HG02763 (cell line): ENCODE data around the gene SERPINB10.
"Not testable (repeated sequence)": the region's sequence is repeated elsewhere in the genome, so short reads cannot be mapped to it uniquely, and the experiment has no call there.

Experiments used
- ATAC-seq: cut with Tn5 transposase; IDR thresholded peaks from one replicate; pipeline ENCODE4 v1.9.1; 2021; ENCODE audit warnings: mild to moderate bottlenecking, moderate library complexity; ENCODE audit not compliant: unreplicated experiment

SERPINB10 gene

DNA sequence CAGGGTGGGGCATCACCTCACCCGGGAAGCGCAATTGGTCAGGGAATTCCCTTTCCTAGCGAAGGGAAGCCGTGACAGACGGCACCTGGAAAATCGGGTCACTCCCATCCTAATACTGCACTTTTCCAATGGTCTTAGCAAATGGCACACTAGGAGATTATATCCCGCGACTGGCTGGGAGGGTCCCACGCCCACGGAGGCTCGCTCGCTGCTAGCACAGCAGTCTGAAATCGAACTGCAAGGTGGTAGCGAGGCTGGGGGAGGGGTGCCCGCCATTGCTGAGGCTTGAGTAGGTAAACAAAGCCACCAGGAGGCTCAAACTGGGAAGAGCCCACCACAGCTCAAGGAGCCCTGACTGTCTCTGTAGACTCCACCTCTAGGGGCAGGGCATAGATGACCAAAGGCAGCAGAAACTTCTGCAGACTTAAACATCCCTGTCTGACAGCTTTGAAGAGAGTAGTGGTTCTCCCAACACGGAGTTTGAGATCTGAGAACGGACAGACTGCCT is 32.8 kb downstream of the SERPINB10 start:
- ATAC-seq, result not testable (repeated sequence)

- ATAC-seq, result no peak
These were observed 39.5 kb downstream of the SERPINB10 start for GRCh38 chr18:63947051-63947790.

GRCh38 chr18:63949068-63949737 is 41.4 kb downstream of the SERPINB10 start, which contains the start of gene HMSD:
HMSD (plus strand) TSS chr18:63949301; CDS start chr18:63953456, 4,155 bp downstream.
- ATAC-seq, result peak; percentile 92

DNA sequence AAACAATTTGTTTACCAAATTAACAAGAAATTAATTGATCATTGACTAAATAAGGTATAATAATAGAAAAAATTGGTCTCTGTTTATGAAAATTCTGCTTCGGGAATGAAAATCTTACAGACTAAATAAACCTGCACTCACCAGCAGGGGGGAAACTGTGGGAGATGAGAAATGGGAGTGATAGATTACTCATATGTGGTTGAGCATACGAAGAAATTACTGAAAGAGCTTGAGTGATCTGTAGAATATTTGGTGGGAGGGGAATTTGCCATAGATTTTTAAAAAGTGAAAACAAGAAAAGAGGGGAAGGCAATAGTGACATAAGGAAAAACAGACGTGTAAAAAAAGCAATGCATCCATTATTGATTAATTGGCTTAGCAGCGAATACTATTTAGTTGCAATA is 43.5 kb downstream of the SERPINB10 start:
- ATAC-seq, result peak; percentile 40

- no peak for ATAC-seq
These were observed 46.1 kb downstream of the SERPINB10 start for GRCh38 chr18:63953811-63954210.

- ATAC-seq, result no peak
These were observed 49.0 kb downstream of the SERPINB10 start for GRCh38 chr18:63956755-63957154.

- ATAC-seq, result no peak
These were observed 53.1 kb downstream of the SERPINB10 start for GRCh38 chr18:63960891-63961290.

DNA sequence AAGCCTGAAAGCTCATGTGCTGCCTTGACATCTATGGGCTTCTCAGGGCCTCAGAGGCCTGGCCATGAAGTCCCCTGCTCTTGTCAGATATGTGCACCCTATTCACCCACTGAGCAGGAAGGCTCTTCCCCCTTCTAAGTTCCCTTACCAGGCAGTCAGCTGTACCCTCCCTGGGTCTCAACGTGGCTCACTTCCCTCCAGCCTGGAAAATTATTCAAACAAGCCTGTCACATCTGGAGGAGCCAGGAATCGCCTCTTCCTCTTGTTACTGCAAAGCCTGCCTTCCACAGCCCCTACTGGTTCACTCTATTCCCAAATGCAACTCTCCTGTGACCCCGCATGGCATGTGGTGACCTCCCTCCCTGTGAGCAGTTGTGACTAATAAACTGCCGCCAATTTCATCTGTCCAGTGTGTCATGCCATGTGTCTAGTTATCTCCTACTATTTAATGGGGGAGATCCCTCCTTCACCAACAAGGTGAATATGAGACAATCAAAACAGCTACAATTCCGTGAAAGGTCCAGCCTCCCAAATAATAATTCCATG is 53.8 kb downstream of the SERPINB10 start:
- ATAC-seq, result no peak

- no peak for ATAC-seq
These were observed 54.4 kb downstream of the SERPINB10 start for GRCh38 chr18:63962137-63962536.

GRCh38 chr18:63963615-63964256 is 56.0 kb downstream of the SERPINB10 start:
- peak; percentile 72 for ATAC-seq

DNA sequence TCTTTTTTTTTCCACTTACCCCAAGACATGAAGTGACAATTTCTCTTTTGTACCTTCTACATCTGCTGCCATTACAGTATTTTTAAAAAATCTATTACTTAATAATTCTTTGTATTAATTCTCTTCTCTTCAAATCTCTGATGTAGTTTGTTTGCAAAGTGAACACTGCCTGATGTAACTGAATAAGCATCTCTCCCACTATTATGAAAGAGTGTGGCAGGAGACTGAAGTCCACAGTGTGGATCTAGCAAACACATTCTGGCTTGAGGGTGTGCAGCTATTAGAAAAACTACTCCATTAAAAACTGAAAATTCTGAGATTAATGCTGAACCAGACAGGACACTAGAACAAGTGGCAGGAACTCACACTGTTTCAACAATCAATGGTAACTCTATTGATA is 57.1 kb downstream of the SERPINB10 start:
- ATAC-seq, result no peak

DNA sequence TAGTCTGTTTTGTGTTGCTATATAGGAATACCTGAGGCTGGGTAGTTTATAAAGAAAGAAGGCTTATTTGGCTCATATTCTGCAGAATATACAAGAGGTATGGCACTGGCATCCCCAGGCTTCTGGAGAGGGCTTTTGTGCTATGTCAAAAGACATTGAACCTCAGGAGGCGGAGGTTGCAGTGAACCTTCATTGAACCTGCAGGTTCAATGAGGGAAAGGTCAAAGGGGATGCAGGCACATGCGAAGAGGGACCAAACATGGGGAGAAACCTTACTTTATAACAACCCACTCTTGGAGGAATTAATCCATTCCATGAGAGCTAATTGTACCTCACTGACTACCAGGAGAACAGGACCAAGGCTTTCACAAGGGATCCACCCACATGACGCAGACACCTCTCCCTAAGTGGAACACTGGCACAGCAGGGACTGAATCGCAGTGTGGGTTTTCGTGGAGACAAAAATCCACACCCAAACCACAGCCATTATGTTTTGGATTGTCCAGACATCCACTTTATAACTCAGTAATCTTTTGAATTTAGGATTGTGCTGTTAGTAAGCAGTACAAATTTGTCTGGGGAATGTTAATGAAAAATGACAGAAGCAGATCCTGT is 58.1 kb downstream of the SERPINB10 start:
- ATAC-seq, result no peak

- peak; percentile 93 for ATAC-seq
These were observed 62.4 kb downstream of the SERPINB10 start, which contains the start of gene SERPINB8 for GRCh38 chr18:63969942-63970808. SERPINB8 (plus strand) TSS chr18:63970081; CDS start chr18:63978309, 8,228 bp downstream.

- ATAC-seq, result no peak
These were observed 63.0 kb downstream of the SERPINB10 start for GRCh38 chr18:63970809-63971205.

DNA sequence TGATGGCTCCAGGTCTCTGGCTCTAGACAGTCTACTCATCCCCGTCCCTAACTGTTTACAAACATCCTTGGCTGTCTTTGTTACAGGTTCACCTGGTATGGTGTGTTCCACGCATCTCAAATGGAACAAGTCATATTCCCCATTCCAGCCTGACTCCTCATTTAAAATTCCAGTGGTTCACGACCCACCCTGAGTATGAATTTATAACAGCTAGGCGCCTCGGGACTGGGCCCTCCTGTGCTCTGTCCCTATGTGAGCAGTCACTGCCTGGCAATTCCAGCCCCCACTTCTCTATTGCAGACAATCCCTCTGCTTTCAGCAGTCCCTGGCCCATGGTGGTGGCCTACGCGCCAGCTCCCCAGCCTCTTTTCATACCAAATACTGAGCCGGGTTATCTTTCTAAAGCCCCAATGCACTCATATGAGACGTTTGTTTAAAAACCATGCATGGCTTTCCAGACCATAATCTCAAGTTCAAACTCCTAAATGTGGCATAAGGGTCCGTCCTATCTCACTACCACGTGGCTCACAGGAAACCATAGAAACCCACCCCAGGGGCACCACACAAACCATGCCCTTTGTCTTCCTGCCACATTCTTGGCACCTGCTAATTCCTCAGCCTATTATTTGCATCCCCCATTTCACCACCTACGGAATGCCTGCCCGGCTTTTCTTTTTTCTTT is 63.7 kb downstream of the SERPINB10 start:
- ATAC-seq, result no peak

- no peak for ATAC-seq
These were observed 64.2 kb downstream of the SERPINB10 start for GRCh38 chr18:63972002-63972376.

GRCh38 chr18:63974991-63975390 is 67.2 kb downstream of the SERPINB10 start:
- no peak for ATAC-seq

- no peak for ATAC-seq
These were observed 67.9 kb downstream of the SERPINB10 start for GRCh38 chr18:63975628-63976027.

DNA sequence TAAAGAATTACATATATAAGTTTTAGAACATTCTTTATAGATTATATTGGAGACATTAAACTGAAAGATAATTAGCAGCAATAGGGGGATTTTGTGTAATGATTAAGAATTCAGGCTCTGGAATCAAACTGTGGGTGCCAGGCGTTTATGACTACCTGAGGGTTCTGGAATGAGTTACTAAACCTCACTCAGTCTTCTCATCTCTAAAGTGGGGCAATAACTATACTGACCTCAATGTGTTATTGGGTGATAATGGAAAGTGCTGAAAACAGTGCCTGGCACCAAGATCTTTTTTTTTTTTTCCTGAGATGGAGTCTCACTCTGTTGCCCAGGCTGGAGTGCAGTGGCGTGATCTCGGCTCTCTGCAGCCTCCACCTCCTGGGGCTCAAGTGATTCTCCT is 69.3 kb downstream of the SERPINB10 start:
- no peak for ATAC-seq
